ENCODE data around the gene GTPBP10. TPM values are rescaled to one million over a fixed set of nuclear protein-coding genes. Genes with fewer than 3 reads are reported as not detected.

GTPBP10 gene
- total RNA-seq, 1 donor from 2014 or later, result 18.8 TPM

Other genes starting within 250 kb of the GTPBP10 start
- gene STEAP1, start 192.2 kb upstream of the GTPBP10 start, total RNA-seq, result 8.8 TPM
- 2.4 TPM for gene STEAP2, start 135.0 kb upstream of the GTPBP10 start, total RNA-seq
- 1.1 TPM for gene CFAP69, start 101.5 kb upstream of the GTPBP10 start, total RNA-seq
- not detected for gene FAM237B, start 25.4 kb upstream of the GTPBP10 start, total RNA-seq
- 20.7 TPM for gene CLDN12, start 56.7 kb downstream of the GTPBP10 start, total RNA-seq
- not detected for gene PTTG1IP2, start 122.9 kb downstream of the GTPBP10 start, total RNA-seq
- 1.1 TPM for gene CDK14, start 249.6 kb downstream of the GTPBP10 start, total RNA-seq

Data from esophagus mucosa (tissue), 1 donor.